A172 (cell line): ENCODE data around the gene TMEM123. TPM values are rescaled to one million over a fixed set of nuclear protein-coding genes. Genes with fewer than 3 reads are reported as not detected.
"Not testable (repeated sequence)": the region's sequence is repeated elsewhere in the genome, so short reads cannot be mapped to it uniquely, and the experiment has no call there.

Source experiments
- DNase-seq: peaks from one replicate; pipeline ENCODE4 v3.0.0-alpha.2; 2015; ENCODE audit warnings: low spot score
- total RNA-seq: library from RNA; depleted of rRNA; stranded (reverse); fragments of >200 nt; shearing (Covaris generic); gene quantifications from 2 replicates; pipeline ENCODE4 v1.2.3, GENCODE V29; 2014

The TMEM123 gene
- total RNA-seq, 1 experiment from 2014 or later = 123 TPM

GRCh38 chr11:102448869-102449224 is 3.7 kb downstream of the TMEM123 start:
- no peak for DNase-seq

DNA sequence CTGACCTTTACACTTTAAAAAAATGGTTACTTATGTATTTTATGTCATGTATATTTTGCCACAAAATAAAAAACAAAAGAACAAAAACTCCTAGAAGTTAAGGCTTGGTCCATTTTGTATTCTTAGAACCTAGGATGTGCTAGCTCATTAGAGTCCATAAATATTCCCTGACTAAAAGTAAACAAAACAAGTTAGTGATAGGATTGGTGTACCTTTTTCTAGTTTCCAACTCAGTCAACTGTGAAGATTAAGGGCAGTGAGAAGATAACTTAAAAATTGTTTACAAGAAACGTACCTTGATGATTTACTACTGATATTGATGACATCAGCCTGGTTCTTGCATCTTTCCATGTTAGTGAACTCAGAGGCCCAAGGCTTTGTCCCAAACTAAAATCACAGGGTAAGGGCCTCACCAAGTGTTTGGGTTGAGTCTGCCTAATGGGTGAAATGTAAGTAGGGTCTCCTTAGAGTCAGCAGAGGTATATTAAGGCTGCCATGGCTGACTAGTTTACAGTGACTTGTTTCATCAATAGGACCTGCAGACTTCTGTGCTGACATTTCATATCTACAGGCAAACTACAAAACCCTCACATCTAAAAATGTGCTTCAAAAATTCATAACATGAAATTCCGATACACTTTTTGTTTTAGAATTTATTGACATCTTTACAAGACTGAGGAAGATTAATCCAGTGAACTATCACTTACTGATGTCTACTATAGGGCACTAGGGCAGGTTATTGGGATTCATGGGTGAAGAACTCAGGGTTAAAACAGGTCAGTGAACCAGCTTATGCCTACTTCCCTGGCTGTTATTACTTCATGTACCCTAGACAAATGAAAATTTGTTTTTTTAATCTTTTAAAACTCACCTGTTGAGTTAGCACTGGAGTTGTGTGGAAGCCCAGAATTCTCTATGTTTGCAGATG is 4.4 kb downstream of the TMEM123 start:
- no peak for DNase-seq

DNA sequence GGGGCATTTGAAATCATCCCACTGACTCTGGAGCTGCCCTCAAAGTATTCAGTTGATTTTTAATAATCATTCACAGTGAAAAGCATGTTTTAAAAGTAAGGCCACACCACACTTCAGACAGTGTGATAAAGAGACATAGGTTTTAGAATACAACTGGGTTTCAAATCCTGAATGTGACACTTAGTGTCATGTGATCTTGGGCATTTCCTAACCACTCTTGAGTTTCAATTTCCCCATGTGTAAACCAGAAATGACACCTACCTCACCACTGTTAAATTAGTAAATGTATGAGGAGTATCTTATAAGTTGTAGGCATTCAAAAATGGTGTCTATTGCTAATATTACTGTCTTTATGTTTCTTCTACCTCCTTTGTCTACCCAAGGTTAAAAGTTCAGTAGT is 5.4 kb downstream of the TMEM123 start:
- no peak for DNase-seq

- peak; percentile 60 for DNase-seq
Measured at GRCh38 chr11:102446606-102447005, 6.0 kb downstream of the TMEM123 start.

GRCh38 chr11:102444693-102445092 is 7.9 kb downstream of the TMEM123 start:
- DNase-seq = not testable (repeated sequence)

DNA sequence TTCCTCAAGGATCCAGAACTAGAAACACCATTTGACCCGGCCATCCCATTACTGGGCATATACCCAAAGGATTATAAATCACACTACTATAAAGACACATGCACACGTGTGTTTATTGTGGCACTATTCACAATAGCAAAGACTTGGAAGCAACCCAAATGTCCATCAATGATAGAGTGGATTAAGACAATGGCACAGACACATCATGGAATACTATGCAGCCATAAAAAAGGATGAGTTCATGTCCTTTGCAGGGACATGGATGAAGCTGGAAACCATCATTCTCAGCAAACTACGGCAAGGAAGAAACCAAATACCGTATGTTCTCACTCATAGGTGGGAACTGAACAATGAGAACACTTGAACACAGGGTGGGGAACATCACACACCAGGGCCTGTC is 8.4 kb downstream of the TMEM123 start:
- DNase-seq = not testable (repeated sequence)

DNA sequence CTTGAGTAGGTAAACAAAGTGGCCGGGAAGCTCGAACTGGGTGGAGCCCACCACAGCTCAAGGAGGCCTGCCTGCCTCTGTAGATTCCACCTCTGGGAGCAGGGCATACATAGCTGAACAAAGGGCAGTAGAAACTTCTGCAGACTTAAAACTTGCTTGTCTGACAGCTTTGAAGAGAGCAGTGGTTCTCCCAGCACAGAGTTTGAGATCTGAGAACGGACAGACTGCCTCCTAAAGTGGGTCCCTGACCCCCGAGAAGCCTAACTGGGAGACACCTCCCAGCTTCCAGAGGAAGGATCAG is 13.6 kb downstream of the TMEM123 start:
- DNase-seq = not testable (repeated sequence)

GRCh38 chr11:102438311-102439062 is 14.1 kb downstream of the TMEM123 start:
- no peak for DNase-seq

DNA sequence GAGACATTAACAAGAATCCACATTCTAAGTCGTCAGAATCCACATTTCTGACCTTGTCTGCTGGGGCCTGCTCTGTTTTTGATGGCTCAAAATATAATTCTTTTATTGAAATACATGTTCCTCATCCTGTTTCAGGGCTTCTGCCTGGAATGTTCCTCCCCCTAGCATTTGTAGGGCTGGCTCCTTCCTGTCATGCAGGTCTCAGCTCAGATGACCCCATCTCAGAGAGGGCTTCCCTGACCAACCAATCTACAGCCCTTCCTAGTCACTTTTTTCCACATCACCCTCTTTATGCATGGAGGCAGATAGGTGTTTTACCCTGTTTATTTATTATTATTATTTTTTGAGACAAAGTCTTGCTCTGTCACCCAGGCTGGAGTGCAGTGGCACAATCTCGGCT is 14.8 kb downstream of the TMEM123 start:
- no peak for DNase-seq

DNA sequence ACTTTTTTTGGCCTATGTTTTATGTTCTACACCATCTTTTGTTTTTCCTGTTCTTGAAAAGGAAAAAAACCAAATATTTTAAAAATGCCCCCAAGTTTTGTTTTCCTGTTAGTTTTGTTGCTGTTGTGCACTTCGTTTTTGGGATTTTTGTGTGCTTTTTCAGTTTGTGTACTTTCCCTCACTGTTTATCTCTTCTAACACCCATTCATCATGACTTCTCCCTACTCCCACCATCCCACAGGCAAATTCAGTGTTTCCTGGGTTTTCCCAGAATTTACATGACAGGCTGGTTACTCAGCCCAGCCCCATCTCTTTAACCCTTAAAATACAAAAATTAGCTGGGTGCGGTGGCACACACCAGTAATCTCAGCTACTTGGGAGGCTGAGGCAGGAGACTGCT is 15.6 kb downstream of the TMEM123 start:
- DNase-seq = no peak

- no peak for DNase-seq
Measured at GRCh38 chr11:102436561-102436960, 16.0 kb downstream of the TMEM123 start.

- DNase-seq = no peak
Measured at GRCh38 chr11:102435688-102436087, 16.9 kb downstream of the TMEM123 start.

GRCh38 chr11:102433571-102433970 is 19.0 kb downstream of the TMEM123 start:
- not testable (repeated sequence) for DNase-seq

- DNase-seq = not testable (repeated sequence)
Measured at GRCh38 chr11:102432560-102432959, 20.0 kb downstream of the TMEM123 start.

GRCh38 chr11:102431404-102431803 is 21.2 kb downstream of the TMEM123 start:
- DNase-seq = no peak

DNA sequence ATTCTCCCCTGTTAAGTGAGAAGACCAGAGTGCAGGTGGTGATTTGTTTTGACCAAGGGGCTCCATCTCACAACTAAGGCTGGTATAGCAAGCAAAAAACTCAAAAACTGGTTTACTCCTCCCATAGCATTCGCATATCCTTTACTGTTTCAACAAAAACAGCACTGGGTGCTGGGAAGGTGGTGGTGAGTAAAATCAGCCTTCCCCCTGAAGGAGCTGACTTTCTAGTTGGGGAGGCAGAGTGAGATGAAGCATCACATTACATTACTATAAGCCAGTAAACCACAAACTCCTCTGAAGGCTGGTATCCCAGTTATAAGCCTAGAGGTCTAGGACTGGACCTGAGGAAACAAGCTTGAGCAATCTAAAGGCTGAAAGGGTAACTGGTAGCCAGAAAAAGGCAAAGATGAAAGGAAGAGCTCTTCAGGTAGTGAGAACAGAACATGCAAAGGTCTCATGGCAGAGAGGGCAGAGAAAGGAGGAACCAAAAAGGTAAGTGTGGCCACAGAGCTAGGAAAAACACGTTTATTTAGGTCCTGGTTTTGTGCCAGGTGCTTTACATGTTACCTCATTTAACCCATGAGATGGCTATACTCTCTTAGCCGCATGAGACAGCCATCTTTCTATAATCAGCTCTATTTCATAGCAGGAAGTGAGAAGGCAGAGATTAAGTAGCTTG is 22.3 kb downstream of the TMEM123 start:
- DNase-seq = no peak

DNA sequence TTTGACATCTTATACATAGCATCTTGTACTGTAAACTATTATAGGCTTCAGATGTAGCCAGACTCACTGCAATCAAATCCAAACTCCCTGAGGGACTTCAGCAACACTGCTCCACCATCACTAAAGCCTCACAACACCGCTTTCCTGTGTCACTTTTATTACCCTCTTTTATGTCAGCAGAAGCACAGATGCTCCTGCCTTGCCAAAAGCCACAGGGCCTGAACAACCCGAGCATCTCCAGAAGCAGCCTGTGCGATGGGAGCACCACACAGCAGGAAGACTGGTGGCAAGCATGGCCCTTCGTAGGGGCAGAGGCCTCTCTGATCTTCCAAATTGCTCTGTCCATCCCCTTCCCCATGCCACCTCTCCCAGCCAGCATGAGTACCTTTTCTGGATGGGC is 22.9 kb downstream of the TMEM123 start:
- DNase-seq = no peak

- DNase-seq = no peak
Measured at GRCh38 chr11:102429226-102429625, 23.3 kb downstream of the TMEM123 start.

GRCh38 chr11:102428696-102429095 is 23.9 kb downstream of the TMEM123 start:
- no peak for DNase-seq

- no peak for DNase-seq
Measured at GRCh38 chr11:102427068-102427467, 25.5 kb downstream of the TMEM123 start.

DNA sequence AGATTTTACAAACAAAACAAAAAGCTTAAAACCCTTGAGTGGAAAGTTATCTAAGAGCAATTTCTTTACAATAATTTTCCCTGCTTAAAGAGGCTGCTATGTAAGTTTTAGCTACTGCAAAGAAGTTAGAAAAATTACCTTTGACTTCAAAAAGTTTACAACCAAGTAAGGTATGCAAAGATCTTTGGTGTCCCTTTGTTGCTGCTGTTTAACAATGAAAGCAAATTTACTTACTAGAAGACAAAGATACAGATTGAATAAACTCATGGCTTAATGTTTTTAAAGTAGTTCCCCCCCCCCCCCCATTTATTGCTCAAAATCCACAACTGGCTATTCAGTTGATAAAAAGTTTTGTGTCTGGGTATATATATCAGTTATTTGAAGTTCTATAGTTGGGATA is 26.0 kb downstream of the TMEM123 start:
- DNase-seq = no peak

- no peak for DNase-seq
Measured at GRCh38 chr11:102426000-102426399, 26.6 kb downstream of the TMEM123 start.

DNA sequence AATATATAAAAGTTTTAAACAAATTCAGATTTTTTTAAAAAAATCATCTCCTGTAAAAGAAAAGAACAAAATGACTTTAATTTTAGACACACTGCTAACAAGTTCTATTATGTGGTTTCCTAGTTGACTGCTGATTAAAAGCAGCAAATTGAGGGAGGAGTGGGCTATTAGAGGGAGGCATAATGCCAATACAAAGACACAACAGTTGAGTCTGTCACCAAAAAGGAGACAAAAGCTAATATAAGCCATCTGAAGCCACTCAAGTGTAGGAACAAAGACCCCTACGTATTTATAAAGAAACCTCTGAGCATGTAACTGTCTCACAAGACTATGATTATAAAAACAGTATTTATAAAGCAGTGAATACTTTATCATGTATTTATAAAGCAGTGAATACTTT is 28.6 kb downstream of the TMEM123 start:
- no peak for DNase-seq
